Measurements from ENCODE around the gene DPPA4.

DPPA4 gene

DNA sequence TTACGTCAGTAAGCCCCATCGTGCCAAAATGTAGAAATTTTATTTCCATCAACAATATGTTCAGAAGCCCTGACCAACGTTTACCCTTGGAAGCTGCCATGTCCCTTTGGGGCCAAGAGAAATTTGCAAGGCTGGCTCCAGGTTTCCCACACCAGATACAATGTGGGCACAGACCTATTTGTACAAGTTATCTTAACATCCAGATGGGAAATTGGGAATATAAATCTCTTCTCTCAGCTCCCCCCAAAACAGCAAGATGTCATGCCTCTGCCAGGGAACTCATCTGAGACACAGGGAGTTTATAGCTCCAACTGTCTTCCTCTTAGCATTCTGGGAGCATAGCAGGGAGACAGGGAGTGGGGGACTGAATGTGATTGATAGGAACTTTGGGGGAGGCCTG, 11.7 kb downstream of the DPPA4 start:
- in situ Hi-C loops (cut with HindIII; ENCODE audit: low sequenced_read_pairs) = no loop called here
- TF ChIP-seq, protein P1, sequence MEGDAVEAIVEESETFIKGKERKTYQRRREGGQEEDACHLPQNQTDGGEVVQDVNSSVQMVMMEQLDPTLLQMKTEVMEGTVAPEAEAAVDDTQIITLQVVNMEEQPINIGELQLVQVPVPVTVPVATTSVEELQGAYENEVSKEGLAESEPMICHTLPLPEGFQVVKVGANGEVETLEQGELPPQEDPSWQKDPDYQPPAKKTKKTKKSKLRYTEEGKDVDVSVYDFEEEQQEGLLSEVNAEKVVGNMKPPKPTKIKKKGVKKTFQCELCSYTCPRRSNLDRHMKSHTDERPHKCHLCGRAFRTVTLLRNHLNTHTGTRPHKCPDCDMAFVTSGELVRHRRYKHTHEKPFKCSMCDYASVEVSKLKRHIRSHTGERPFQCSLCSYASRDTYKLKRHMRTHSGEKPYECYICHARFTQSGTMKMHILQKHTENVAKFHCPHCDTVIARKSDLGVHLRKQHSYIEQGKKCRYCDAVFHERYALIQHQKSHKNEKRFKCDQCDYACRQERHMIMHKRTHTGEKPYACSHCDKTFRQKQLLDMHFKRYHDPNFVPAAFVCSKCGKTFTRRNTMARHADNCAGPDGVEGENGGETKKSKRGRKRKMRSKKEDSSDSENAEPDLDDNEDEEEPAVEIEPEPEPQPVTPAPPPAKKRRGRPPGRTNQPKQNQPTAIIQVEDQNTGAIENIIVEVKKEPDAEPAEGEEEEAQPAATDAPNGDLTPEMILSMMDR (IDR thresholded peaks at IDR 0.05; ENCODE audit: low read depth, low read length) = no peak
- no peak overlapping the region for H3K4me3 ChIP-seq (ENCODE audit: low read depth, low read length)
- DNase-seq (ENCODE audit: low read depth, low spot score) = no peak

DNA sequence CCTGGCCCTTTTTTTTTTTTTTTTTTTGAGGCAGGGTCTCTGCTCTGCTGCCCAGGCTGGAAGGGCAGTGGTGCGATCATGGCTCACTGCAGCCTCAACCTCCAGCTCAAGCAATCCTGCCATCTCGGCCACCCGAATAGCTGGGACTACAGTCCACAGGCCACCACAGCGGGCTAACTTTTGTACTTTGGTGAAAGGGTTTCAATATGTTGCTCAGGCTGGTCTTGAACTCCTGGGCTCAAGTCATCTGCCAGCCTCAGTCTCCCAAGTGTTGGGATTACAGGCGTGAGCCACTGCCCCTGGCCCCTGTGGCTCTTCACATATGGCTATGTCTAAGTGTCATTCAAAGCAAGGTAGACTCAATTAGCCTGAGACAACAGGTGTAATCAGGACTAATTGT, 12.2 kb downstream of the DPPA4 start:
- TF ChIP-seq, protein P1 (IDR thresholded peaks at IDR 0.05; ENCODE audit: low read depth, low read length) = no peak
- H3K4me3 ChIP-seq (ENCODE audit: low read depth, low read length) = no peak overlapping the region
- in situ Hi-C loops (cut with HindIII; ENCODE audit: low sequenced_read_pairs) = no loop called here
- DNase-seq (ENCODE audit: low read depth, low spot score) = no peak

DNA sequence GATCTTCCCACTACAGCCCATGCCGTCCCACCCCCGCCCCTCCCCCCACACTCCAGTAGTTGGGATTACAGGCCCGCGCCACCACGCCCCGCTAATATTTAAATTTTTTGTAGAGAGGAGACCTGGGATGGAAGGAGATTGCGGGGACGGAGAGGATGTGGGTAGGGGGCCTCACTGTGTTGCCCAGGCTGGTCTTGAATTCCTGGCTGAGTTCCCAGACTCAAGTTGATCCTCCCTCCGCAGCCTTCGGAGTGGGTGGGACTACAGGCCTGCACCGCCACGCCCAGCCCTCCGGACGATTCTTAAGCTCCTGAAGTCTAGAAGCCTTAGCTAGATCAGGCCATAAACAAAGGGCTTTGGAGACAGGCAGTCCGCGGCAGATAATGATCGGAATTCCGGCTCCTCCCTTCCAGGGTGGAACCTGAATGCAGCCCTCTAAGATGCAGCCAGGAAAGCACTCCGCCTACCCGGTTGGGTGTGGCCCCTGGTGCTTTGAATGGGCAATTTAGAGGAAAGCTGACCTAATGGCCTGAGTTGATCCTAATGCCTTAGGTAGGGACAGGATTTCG, 21.1 kb downstream of the DPPA4 start, which contains the start of gene DPPA2:
Gene DPPA2 (minus strand): TSS at position 356 of the 569 bp plus-strand sequence. CDS start 1,975 bp downstream, outside the sequence.
- in situ Hi-C loops (cut with HindIII; ENCODE audit: low sequenced_read_pairs) = no loop called here
- TF ChIP-seq, protein P1 (IDR thresholded peaks at IDR 0.05; ENCODE audit: low read depth, low read length) = no peak
- DNase-seq (ENCODE audit: low read depth, low spot score) = no peak
- no peak within 1 kb of the TSS for H3K4me3 ChIP-seq (ENCODE audit: low read depth, low read length)

DNA sequence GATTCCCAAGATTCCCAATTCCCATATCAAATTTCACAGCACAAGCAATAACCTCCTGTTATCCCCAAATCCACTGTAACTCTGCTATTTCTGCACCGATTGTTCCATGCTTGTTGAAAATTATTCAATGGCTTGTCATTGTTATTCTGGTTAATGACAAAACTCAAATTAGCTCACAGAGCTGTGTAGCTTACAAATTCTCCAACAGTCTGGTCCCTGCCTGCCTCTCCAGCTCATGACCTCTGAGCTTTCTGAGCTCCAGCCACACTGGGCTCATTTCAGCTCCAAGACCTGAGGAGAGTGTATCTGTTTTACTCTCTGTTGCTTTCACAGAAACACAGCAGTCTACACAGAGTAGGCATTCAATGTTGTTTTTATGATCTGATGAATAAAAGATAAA, 24.3 kb downstream of the DPPA4 start:
- no peak overlapping the region for H3K4me3 ChIP-seq (ENCODE audit: low read depth, low read length)
- no peak for DNase-seq (ENCODE audit: low read depth, low spot score)
- TF ChIP-seq, protein P1 (IDR thresholded peaks at IDR 0.05; ENCODE audit: low read depth, low read length) = no peak
- in situ Hi-C loops (cut with HindIII; ENCODE audit: low sequenced_read_pairs) = no loop called here

DNA sequence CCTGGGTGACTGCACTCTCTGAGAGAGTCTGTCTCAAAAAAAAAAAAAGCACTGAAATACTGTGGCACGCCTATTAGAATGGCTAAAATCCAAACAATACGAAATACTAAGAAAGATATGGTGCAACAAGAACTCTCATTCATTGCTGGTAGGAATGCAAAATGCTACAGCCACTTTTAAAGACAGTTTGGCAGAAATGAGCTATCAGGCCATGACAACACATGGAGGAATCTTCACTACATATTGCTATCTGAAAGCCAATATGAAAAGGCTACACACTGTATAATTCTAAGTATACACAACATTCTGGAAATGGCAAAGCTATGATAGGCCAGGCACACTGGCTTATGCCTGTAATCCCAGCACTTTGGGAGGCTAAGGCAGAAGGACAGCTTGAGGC, 39.9 kb downstream of the DPPA4 start:
- DNase-seq (ENCODE audit: low read depth, low spot score) = no peak
- in situ Hi-C loops (cut with HindIII; ENCODE audit: low sequenced_read_pairs) = no loop called here
- TF ChIP-seq, protein P1 (IDR thresholded peaks at IDR 0.05; ENCODE audit: low read depth, low read length) = no peak
- no peak overlapping the region for H3K4me3 ChIP-seq (ENCODE audit: low read depth, low read length)

DNA sequence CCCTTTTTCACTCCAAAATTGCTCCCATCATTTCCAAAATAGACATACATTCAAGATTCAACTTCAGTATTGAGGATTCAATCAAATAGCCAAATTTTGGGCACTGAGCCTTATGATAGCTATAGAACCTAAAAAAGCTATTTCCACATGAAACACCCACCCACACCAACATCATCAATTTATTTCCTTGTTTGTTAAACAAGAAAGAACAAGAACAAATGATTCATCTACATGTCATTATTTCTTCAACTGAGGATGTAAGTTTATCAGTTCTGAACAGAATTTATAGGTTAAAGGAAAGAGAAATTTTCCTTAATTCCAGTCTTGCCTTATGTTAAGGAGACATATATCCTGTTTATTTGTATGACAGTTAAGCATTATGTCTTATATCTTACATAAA, 53.3 kb downstream of the DPPA4 start:
- in situ Hi-C loops (cut with HindIII; ENCODE audit: low sequenced_read_pairs) = no loop called here
- no peak for DNase-seq (ENCODE audit: low read depth, low spot score)
- TF ChIP-seq, protein P1 (IDR thresholded peaks at IDR 0.05; ENCODE audit: low read depth, low read length) = no peak
- H3K4me3 ChIP-seq (ENCODE audit: low read depth, low read length) = no peak overlapping the region
